CD4-positive, alpha-beta T cell treated with Interleukin-1 beta for 1 hour (primary cell): ENCODE data around the gene ITGA5.

ENCODE experiments used
- DNase-seq, 2 donors: peaks; one replicate each; pipeline ENCODE4 v3.0.0-alpha.2; 2020 to 2022

Gene ITGA5

DNA sequence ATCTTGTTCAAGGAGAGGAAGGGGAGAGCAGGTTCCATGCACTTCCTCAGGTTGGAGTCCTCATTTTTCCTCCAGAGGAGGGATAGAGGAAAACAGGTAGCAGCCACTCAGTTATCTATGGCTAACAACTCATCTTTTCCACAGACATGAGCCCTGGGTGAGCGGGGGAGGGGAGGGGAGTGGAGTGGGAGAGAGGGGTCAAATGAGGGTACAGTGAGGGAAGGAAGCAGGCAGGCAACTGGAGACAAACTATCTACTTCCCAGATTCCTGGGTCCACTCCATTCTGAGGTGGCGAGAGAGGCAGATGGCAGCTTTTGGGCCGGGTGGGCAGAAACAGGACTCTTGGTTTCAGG lies 32.0 kb downstream of the ITGA5 start:
- no peak for DNase-seq

DNA sequence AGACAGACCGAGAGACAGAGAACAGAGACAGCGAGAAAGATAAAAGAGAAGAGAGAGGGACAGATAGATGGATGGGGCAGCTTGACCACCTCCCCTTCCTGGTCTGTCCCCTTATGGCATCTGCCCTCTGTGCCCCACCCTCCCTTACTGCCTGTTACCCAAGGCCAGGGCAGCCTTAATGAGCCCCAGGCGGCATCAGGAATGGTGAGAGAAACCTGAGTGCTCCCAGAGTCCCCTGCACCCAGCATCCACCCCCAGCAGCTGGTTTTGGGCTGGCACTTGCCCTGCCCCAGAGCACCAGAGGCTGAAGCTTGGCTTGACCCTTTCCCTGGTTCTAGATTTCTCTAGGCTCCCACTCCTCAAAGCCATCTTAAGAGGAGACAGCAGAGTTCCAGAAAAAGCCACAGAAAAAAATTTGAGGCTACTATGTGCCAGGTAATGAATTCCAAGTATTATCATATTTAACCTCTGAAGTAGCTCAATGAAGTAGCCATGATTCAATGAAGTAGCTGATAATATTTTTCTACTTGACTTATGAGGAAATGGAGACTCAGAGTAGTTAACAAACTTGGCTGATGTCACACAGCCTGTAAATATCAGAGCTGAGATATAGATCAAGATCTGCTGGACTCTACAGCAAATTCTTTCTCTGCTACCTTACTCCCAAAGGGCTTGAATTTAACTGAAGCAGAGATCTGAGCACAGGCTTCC lies 32.5 kb downstream of the ITGA5 start:
- DNase-seq = no peak

- peak in 1 of 2 donors; percentile 59 for DNase-seq
These were observed 33.7 kb downstream of the ITGA5 start for GRCh38 chr12:54385251-54385914.

GRCh38 chr12:54384591-54385041 lies 34.5 kb downstream of the ITGA5 start, which contains the start of gene ZNF385A:
Gene ZNF385A (minus strand): TSS chr12:54384733. CDS start chr12:54384514, 219 bp downstream.
- peak in 1 of 2 donors; percentile 75 for DNase-seq

- peak in 1 of 2 donors; percentile 79 for DNase-seq
These were observed 35.9 kb downstream of the ITGA5 start for GRCh38 chr12:54383041-54383609.

GRCh38 chr12:54381136-54381535 lies 37.9 kb downstream of the ITGA5 start:
- DNase-seq = no peak

DNA sequence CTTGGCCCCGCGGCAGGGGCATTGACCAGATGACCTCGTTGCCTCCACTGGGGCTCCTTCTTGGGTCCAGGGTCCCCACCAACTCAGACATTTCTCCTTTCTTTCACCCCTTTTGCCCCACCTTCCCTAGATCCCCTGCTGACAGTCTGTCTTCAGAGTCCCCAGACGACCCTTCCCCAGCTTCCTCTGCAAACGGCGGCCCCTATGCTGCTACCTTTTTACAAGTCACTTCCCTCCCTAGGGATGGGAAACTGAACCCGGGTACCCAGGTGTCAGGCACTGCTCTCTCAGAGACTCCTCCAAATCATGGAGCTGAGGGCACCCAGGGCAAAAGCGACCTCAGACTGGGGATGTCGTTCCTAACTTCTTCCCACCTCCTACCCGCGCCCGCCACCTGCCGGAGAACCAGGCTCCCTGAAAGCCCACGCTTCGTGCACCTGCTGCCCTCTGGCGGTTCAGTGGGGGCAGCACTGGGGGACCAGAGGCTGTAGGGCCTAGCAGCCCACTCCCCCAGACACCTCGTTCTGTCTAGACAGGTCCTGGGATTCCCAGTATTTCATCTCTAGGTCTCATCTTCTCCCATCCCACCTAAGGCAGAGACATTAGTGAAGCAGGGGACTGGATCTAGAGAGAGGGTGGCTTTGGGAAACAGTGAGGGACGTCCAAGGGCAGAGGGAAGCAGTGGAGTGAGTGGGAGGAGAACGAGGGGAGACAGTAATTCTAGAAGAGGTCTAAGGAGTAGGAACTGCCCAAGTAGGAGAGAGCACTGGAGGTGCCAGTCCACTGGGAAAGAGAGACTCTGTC lies 39.5 kb downstream of the ITGA5 start:
- peak; percentile 86 to 88 for DNase-seq

- DNase-seq = peak; percentile 11 to 22
These were observed 40.2 kb downstream of the ITGA5 start for GRCh38 chr12:54378796-54379397.

DNA sequence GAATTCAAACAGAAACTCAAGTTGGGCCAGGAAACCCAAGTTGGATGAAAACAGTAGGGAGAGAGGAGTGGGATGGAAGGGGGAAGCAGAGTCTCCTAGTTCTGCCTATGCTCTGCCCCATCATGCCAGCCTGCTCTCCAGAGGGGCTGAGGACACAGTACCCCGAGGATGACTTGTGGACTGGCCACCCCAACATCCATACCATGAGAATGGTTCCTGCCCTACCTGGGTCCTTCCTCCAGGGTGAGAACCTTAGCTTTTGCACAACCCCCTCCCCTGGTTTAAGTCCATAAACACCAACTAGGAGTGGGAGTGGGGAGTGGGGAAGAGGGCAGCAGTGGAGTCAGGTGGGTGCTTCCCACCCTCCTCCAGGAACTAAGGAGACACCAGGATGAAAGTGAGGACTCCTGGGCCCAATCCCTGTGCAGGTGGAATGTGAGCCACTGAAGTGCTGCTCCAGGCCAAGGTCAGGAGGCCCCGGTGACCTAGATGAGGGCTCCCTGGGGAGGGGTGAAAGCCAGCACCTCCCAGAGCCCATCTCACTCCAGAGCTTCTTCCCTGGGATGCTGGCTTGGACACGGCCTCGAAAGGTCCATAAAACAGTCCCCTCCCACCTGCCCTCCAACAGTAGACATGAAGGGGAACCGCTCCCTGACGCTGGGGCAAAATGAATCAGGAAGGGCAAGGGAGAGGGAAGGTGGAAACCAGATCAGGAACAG lies 41.1 kb downstream of the ITGA5 start:
- no peak for DNase-seq

DNA sequence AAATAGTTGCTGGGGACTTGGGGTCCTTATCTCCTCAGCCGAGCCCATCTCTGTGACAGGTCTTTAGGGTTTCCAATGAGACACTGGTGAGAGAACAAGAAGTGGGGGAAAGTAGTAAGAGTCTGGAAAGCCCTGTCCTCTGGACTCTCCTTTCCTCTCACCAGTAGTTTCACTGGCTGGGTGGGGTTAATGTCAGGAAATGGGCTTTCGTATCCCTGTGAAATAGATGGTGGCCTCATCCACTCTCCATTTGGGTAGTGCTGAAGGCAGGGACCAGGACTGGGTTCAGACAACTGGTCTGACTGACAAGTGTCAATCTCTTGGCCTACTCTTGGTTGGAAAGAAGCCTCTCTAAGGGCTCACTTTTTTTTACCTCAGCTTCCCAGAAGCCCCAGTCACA lies 42.1 kb downstream of the ITGA5 start:
- DNase-seq = no peak

DNA sequence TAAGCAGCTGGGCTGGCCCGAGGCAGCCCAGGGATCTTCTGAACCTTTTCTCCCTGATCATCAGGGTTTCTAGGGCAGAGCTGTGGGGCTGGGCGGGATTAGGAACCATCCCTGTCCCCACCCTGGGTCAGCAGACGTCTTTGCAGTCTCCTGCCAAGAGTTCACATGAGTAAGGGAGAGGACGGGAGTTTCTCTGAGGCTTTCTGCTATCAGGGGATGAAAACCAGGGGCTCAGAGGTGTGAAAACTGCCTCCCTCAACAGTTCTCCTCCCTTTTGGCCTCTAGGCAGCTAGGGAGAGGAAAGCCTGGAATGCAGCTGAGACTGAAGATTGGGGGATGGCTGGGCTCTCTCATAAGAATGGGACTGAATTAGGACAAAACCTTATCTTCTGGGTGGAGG lies 42.5 kb downstream of the ITGA5 start:
- DNase-seq = no peak

- no peak for DNase-seq
These were observed 43.8 kb downstream of the ITGA5 start for GRCh38 chr12:54375259-54375579.

DNA sequence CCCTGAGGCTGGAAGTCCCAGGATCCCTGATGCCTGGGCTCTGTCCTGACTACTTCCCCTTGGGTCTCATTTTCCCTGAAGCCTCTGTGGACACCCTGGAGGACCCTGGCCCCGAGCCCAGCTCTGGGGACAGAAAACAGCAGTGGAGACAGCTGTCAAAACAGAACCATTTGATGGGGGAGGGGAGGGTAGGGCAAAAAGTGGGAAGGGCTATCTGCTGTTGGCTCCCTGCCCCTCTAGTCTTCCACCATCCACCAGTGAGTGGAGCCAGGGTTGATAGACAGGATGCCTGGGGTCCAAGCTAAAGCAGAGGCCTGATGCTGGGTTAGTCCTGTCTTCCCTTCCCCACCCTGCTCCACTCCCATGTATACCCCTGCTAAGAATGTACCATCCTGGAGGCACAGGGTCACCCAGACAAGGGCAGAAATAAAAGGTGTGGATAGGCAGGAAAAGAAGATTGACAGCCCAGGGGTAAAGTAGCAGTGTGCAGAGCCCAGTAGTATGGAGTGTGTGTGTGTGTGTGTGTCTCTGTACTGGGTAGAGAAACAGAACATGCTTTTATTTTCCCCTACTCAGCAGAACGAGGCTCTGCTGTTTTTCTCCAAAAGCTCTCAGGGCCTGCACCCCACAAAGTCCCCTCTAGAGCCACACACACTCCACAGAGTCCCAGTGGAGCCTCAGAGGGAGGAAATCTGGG lies 44.4 kb downstream of the ITGA5 start:
- no peak for DNase-seq

- DNase-seq = no peak
These were observed 45.2 kb downstream of the ITGA5 start for GRCh38 chr12:54373649-54374561.

- DNase-seq = no peak
These were observed 46.8 kb downstream of the ITGA5 start for GRCh38 chr12:54372113-54372806.

DNA sequence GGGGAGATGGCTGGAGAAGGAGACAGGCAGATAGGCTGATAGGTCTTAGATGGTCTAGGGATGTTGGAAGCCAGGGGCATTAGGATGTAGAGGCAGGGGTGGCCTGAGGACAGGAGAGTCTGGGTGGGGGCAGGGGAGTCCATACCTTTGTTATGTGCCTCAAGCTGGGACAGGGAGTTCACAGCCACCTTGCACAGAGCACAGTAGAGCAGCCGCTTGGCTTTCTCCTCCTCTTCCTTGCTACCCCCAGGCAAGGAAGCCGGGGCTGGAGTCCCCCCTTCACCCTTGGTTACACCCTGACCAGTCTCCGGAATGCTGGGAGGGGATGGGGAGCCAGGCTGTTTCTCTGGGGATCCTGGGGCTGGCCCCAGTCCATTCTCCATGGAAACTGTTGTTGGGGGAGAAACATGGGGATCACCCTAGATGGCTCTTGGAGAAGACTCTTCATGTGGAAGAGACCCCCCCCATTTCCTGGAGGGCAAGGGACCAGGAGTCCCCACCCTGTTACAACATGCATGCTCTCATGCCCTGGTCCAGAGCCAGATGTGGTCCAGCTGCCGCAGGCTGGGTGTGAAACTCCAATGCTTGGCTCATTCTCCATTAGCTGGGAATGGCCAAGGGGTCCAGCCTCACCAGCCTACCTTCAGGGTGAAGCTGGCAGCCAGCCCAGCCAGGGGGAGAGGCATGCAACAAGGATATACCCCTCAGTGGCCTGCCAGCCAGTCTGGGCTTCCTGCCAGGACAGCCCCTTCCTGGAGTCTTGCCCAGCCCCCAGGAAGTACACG lies 47.5 kb downstream of the ITGA5 start:
- DNase-seq = no peak

GRCh38 chr12:54370171-54370730 lies 48.8 kb downstream of the ITGA5 start:
- DNase-seq = peak; percentile 31 to 41

- DNase-seq = no peak
These were observed 49.4 kb downstream of the ITGA5 start for GRCh38 chr12:54369597-54370131.
